Fibroblast of the aortic adventitia (primary cell): ENCODE measurements around the gene NPC2. TPM values are rescaled to one million over a fixed set of nuclear protein-coding genes. Genes with fewer than 3 reads are reported as not detected.

Experiments used
- DNase-seq: peaks from one replicate; pipeline ENCODE4 v3.0.0-alpha.2; 2010; ENCODE audit warnings: low read depth
- H3K4me3 ChIP-seq: 2 replicates; pipeline ENCODE4 v1.5.1; 2011; ENCODE audit warnings: low read depth, mild to moderate bottlenecking, control low read depth, low read length, moderate library complexity
- total RNA-seq: library from RNA; depleted of rRNA; stranded (reverse); fragments of >200 nt; gene quantifications from 2 replicates; pipeline ENCODE4 v1.2.3, GENCODE V29; 2012; ENCODE audit warnings: low replicate concordance
- TF ChIP-seq, protein P1 (sequence below): IDR thresholded peaks from 2 replicates; pipeline ENCODE4 v1.5.1; 2011; ENCODE audit warnings: mild to moderate bottlenecking, low read length, control low read depth, inconsistent platforms; ENCODE audit not compliant: insufficient read depth

Gene NPC2
- total RNA-seq, 1 donor, result 291 TPM

DNA sequence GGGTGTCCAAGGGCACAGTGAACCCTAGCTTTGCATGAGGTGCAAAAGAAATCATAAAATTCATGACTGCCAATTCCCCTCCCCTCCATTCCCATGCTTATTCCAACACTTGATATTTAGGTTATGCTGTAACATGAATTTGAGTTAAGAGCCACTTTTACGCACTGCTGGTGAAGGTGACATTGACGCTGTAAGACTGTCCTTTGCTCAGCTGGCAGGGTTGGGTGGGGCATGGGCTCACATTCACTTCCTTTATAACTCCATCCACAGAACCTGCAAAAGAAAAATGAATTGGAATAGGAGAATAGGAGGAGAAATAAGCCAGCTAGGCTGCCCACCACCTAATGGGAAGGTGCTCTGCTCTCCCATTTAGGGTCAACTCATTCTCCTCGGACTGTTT lies 6.9 kb downstream of the NPC2 start:
- no peak overlapping the region for H3K4me3 ChIP-seq
- TF ChIP-seq, protein P1, sequence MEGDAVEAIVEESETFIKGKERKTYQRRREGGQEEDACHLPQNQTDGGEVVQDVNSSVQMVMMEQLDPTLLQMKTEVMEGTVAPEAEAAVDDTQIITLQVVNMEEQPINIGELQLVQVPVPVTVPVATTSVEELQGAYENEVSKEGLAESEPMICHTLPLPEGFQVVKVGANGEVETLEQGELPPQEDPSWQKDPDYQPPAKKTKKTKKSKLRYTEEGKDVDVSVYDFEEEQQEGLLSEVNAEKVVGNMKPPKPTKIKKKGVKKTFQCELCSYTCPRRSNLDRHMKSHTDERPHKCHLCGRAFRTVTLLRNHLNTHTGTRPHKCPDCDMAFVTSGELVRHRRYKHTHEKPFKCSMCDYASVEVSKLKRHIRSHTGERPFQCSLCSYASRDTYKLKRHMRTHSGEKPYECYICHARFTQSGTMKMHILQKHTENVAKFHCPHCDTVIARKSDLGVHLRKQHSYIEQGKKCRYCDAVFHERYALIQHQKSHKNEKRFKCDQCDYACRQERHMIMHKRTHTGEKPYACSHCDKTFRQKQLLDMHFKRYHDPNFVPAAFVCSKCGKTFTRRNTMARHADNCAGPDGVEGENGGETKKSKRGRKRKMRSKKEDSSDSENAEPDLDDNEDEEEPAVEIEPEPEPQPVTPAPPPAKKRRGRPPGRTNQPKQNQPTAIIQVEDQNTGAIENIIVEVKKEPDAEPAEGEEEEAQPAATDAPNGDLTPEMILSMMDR, result no peak
- DNase-seq, result no peak

DNA sequence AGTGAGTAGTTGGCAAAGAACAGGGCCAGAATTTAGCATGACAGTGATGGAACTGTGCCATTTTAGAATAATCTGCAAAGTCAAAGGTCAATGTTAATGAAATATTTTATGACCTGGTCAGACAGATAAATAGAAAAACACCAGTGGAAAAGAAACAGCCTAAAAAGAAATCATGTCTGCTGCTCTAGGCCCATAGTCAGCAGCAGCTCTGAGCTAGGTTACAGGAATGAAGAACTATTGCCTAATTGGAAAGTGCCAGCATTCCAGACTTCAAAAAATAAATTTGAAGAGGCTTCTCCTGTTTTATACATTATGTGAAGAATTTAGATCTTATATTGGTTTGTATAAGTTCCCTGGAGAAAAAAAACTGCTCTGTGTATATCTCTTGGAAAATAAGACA lies 9.8 kb downstream of the NPC2 start:
- H3K4me3 ChIP-seq, result no peak overlapping the region
- DNase-seq, result peak; percentile 23
- TF ChIP-seq, protein P1, result no peak

DNA sequence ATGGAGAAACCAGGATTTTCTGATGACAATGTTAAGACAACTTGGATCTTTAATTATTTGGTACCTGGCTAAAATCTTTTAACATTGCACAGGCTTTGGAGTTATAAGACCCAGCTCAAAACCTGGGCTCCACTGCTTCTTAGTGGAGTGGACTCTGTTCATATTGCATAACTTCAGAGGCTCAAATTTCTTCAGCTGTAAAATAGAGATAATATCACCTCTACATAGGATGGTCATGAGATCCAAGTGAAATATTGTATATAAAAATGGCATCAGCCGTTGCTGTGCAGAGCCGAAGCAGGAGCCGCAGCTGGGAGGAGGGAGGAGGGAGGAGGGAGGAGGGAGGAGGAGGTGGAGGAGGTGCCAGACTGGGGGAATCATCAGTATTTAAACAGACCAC lies 10.5 kb downstream of the NPC2 start:
- TF ChIP-seq, protein P1, result no peak
- no peak for DNase-seq
- H3K4me3 ChIP-seq, result no peak overlapping the region

DNA sequence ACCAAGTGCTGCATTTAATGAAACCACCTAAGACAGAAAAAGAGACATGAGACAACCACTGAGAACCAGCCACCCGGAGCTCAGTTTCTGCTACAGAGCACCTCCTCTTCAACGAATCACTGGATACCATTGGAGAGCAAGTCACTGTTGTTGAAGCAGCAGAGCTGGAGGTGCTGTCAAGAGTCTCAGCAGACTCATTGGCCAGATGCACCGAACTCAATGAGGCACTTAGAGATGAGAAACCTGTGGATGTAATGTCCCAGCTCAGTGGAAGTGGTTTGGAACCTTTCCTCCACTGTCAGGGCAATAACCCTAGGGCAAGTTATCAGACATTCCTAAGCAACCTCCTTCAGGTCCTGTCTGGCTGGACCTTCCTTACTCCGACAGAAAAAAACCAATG lies 13.1 kb downstream of the NPC2 start:
- no peak overlapping the region for H3K4me3 ChIP-seq
- TF ChIP-seq, protein P1, result no peak
- no peak for DNase-seq

DNA sequence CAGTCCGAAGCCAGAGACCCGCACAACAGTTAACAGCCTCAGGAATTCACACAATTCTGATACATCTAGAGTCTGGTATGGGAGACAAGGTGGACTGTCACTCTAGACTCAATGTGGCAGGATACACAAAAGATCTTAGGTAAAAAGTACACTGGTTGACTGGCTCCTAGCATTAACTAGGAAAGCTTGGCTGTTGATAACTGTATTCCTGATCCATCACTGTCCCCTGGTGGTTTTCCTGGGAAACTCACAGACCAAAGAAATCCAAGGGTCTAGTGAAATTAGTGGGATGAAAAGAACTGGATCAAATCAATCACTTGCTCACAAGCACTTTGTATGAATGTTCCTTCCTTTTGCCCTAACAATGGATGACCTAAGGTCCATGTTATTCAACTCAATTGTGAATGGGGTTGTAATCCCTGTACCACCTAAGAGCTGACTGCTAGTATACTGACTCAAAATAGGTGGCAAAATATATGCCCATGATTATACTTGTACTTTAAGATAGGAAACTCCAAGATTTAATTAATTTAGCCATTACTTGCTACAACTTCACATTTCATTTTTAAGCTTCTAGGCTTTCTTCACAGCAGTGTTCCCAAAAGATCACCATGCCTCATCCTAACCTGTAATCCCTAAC lies 14.0 kb downstream of the NPC2 start:
- peak; percentile 49 for DNase-seq
- H3K4me3 ChIP-seq, result no peak overlapping the region
- TF ChIP-seq, protein P1, result peak; percentile 77

DNA sequence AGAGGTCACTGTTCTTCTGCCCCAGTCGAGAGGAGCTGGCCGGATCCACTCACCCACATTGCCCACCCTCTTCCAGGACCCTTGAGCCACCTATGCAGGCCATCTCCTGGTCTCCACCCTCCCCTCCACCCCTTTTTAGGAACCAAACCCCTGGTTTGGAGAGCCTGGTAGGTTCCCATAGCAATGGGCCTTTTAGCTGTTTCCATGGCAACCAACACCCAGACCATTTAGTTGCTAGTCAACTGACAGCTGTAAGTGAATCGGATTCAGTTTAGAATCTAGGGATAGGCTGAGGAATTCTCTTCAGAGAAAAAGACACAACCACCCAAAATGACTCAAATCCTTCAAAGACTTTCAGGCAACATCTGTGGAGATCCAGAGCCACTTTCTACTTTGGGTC lies 16.5 kb downstream of the NPC2 start:
- no peak for DNase-seq
- TF ChIP-seq, protein P1, result no peak
- no peak overlapping the region for H3K4me3 ChIP-seq

DNA sequence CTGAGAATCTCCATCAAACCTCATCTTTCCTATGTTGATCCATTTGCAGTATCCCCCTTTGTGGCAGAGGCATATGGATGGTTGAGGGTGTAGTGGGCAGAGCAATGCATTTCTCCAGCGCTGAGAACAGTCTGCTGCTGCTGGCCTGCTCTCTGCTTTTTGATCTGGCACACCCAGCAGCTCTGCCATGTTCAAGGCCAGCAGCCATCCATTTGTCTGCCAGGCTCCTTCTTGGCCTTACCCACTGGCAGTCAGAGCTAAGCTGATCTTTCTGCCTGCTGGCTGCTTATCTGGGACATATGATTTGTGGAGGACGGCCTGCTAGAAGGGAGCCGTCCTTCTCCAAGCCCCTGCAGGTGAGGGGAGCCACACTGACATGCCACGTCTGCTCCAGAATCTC lies 17.0 kb downstream of the NPC2 start:
- no peak for DNase-seq
- TF ChIP-seq, protein P1, result no peak
- no peak overlapping the region for H3K4me3 ChIP-seq
